ENCODE results near the gene SLAIN1. TPM values are rescaled to one million over a fixed set of nuclear protein-coding genes. Genes with fewer than 3 reads are reported as not detected.

The SLAIN1 gene
- total and polyA plus RNA-seq, 2 of the 13 experiments (the other 11 are each of a cell fraction or from before 2014, with no cell fraction given): 1.2 to 4.5 TPM

DNA sequence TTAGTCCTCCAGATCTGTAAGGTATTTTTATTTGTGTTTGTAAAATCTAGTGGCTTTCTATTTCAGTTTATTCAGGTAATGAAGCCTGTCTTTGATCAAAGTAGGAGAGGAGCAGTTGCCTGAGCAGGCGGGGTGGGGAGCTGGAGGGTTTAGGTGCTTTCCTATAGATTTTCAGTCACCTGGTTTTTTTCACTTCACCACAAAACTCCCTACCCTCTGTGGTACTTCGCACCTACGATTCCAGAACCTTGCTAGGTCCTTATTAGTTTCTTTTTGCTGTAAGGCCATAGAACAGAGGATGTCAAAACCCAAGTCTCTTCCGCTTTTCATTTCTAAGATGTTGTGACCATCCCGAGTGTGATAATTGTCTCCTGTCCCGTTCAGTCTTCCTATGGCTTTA lies 26.6 kb downstream of the SLAIN1 start (continued):
- TF ChIP-seq ZNF703 (CRISPR knock-in tag; IDR thresholded peaks at IDR 0.05; ENCODE audit: borderline replicate concordance) (no peak), ZMYM3 (CRISPR knock-in tag; IDR thresholded peaks at IDR 0.05) (no peak), BORCS8-MEF2B (CRISPR knock-in tag; IDR thresholded peaks at IDR 0.05) (no peak)
- TF ChIP-seq, protein P1, sequence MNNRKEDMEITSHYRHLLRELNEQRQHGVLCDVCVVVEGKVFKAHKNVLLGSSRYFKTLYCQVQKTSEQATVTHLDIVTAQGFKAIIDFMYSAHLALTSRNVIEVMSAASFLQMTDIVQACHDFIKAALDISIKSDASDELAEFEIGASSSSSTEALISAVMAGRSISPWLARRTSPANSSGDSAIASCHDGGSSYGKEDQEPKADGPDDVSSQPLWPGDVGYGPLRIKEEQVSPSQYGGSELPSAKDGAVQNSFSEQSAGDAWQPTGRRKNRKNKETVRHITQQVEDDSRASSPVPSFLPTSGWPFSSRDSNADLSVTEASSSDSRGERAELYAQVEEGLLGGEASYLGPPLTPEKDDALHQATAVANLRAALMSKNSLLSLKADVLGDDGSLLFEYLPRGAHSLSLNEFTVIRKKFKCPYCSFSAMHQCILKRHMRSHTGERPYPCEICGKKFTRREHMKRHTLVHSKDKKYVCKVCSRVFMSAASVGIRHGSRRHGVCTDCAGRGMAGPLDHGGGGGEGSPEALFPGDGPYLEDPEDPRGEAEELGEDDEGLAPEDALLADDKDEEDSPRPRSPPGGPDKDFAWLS (CRISPR knock-in tag; IDR thresholded peaks at IDR 0.05; ENCODE audit: borderline replicate concordance): no peak
- TF ChIP-seq, protein P2, sequence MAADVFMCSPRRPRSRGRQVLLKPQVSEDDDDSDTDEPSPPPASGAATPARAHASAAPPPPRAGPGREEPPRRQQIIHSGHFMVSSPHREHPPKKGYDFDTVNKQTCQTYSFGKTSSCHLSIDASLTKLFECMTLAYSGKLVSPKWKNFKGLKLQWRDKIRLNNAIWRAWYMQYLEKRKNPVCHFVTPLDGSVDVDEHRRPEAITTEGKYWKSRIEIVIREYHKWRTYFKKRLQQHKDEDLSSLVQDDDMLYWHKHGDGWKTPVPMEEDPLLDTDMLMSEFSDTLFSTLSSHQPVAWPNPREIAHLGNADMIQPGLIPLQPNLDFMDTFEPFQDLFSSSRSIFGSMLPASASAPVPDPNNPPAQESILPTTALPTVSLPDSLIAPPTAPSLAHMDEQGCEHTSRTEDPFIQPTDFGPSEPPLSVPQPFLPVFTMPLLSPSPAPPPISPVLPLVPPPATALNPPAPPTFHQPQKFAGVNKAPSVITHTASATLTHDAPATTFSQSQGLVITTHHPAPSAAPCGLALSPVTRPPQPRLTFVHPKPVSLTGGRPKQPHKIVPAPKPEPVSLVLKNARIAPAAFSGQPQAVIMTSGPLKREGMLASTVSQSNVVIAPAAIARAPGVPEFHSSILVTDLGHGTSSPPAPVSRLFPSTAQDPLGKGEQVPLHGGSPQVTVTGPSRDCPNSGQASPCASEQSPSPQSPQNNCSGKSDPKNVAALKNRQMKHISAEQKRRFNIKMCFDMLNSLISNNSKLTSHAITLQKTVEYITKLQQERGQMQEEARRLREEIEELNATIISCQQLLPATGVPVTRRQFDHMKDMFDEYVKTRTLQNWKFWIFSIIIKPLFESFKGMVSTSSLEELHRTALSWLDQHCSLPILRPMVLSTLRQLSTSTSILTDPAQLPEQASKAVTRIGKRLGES (CRISPR knock-in tag; IDR thresholded peaks at IDR 0.05; ENCODE audit: borderline replicate concordance): no peak
- TF ChIP-seq, protein P3, sequence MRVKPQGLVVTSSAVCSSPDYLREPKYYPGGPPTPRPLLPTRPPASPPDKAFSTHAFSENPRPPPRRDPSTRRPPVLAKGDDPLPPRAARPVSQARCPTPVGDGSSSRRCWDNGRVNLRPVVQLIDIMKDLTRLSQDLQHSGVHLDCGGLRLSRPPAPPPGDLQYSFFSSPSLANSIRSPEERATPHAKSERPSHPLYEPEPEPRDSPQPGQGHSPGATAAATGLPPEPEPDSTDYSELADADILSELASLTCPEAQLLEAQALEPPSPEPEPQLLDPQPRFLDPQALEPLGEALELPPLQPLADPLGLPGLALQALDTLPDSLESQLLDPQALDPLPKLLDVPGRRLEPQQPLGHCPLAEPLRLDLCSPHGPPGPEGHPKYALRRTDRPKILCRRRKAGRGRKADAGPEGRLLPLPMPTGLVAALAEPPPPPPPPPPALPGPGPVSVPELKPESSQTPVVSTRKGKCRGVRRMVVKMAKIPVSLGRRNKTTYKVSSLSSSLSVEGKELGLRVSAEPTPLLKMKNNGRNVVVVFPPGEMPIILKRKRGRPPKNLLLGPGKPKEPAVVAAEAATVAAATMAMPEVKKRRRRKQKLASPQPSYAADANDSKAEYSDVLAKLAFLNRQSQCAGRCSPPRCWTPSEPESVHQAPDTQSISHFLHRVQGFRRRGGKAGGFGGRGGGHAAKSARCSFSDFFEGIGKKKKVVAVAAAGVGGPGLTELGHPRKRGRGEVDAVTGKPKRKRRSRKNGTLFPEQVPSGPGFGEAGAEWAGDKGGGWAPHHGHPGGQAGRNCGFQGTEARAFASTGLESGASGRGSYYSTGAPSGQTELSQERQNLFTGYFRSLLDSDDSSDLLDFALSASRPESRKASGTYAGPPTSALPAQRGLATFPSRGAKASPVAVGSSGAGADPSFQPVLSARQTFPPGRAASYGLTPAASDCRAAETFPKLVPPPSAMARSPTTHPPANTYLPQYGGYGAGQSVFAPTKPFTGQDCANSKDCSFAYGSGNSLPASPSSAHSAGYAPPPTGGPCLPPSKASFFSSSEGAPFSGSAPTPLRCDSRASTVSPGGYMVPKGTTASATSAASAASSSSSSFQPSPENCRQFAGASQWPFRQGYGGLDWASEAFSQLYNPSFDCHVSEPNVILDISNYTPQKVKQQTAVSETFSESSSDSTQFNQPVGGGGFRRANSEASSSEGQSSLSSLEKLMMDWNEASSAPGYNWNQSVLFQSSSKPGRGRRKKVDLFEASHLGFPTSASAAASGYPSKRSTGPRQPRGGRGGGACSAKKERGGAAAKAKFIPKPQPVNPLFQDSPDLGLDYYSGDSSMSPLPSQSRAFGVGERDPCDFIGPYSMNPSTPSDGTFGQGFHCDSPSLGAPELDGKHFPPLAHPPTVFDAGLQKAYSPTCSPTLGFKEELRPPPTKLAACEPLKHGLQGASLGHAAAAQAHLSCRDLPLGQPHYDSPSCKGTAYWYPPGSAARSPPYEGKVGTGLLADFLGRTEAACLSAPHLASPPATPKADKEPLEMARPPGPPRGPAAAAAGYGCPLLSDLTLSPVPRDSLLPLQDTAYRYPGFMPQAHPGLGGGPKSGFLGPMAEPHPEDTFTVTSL (CRISPR knock-in tag; IDR thresholded peaks at IDR 0.05; ENCODE audit: borderline replicate concordance): no peak
- TF ChIP-seq, protein P4, sequence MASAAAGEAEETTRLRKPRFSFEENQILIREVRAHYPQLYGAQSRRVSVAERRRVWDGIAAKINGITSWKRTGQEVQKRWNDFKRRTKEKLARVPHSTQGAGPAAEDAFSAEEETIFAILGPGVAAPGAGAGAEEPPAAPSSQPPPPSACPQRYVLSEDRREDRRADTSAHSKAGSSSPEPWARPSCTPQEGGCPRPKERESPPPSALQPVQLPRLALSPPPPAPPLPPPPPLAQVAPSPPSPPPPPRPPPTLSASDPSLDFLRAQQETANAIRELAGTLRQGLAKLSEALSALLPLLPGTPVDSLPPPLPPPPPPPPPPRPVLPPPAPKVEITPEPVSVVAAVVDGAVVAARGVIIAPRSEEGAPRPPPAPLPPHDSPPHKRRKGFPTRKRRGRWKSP (CRISPR knock-in tag; IDR thresholded peaks at IDR 0.05): no peak
- TF ChIP-seq, protein P5, sequence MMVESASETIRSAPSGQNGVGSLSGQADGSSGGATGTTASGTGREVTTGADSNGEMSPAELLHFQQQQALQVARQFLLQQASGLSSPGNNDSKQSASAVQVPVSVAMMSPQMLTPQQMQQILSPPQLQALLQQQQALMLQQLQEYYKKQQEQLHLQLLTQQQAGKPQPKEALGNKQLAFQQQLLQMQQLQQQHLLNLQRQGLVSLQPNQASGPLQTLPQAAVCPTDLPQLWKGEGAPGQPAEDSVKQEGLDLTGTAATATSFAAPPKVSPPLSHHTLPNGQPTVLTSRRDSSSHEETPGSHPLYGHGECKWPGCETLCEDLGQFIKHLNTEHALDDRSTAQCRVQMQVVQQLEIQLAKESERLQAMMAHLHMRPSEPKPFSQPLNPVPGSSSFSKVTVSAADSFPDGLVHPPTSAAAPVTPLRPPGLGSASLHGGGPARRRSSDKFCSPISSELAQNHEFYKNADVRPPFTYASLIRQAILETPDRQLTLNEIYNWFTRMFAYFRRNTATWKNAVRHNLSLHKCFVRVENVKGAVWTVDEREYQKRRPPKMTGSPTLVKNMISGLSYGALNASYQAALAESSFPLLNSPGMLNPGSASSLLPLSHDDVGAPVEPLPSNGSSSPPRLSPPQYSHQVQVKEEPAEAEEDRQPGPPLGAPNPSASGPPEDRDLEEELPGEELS (CRISPR knock-in tag; IDR thresholded peaks at IDR 0.05): no peak
- TF ChIP-seq, protein P6, sequence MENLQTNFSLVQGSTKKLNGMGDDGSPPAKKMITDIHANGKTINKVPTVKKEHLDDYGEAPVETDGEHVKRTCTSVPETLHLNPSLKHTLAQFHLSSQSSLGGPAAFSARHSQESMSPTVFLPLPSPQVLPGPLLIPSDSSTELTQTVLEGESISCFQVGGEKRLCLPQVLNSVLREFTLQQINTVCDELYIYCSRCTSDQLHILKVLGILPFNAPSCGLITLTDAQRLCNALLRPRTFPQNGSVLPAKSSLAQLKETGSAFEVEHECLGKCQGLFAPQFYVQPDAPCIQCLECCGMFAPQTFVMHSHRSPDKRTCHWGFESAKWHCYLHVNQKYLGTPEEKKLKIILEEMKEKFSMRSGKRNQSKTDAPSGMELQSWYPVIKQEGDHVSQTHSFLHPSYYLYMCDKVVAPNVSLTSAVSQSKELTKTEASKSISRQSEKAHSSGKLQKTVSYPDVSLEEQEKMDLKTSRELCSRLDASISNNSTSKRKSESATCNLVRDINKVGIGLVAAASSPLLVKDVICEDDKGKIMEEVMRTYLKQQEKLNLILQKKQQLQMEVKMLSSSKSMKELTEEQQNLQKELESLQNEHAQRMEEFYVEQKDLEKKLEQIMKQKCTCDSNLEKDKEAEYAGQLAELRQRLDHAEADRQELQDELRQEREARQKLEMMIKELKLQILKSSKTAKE (CRISPR knock-in tag; IDR thresholded peaks at IDR 0.05; ENCODE audit: borderline replicate concordance): no peak

All from HepG2 (cell line).